HG03159 (cell line): ENCODE results near the gene BCAS2.

Experiments used
- ATAC-seq: cut with Tn5 transposase; IDR thresholded peaks from one replicate; pipeline ENCODE4 v1.9.1; 2021; ENCODE audit warnings: mild to moderate bottlenecking, moderate library complexity; ENCODE audit not compliant: unreplicated experiment

BCAS2 gene

GRCh38 chr1:114559356-114559755 lies 22.1 kb downstream of the BCAS2 start:
- peak; percentile 59 for ATAC-seq

- ATAC-seq, result no peak
Observed at GRCh38 chr1:114558544-114558943, 22.9 kb downstream of the BCAS2 start.

- ATAC-seq, result no peak
Observed at GRCh38 chr1:114554577-114554976, 26.8 kb downstream of the BCAS2 start.

GRCh38 chr1:114552106-114552639 lies 29.2 kb downstream of the BCAS2 start:
- ATAC-seq, result no peak

GRCh38 chr1:114551400-114551799 lies 30.0 kb downstream of the BCAS2 start:
- no peak for ATAC-seq

GRCh38 chr1:114550336-114550735 lies 31.1 kb downstream of the BCAS2 start:
- ATAC-seq, result no peak

GRCh38 chr1:114549137-114549536 lies 32.3 kb downstream of the BCAS2 start:
- no peak for ATAC-seq

- no peak for ATAC-seq
Observed at GRCh38 chr1:114547076-114547475, 34.3 kb downstream of the BCAS2 start.

GRCh38 chr1:114545796-114546195 lies 35.6 kb downstream of the BCAS2 start:
- ATAC-seq, result no peak

GRCh38 chr1:114545315-114545714 lies 36.1 kb downstream of the BCAS2 start:
- ATAC-seq, result no peak

- ATAC-seq, result no peak
Observed at GRCh38 chr1:114540821-114541220, 40.6 kb downstream of the BCAS2 start.

GRCh38 chr1:114540272-114540671 lies 41.1 kb downstream of the BCAS2 start:
- no peak for ATAC-seq

GRCh38 chr1:114536043-114536442 lies 45.4 kb downstream of the BCAS2 start:
- no peak for ATAC-seq

- no peak for ATAC-seq
Observed at GRCh38 chr1:114535401-114535800, 46.0 kb downstream of the BCAS2 start.

- no peak for ATAC-seq
Observed at GRCh38 chr1:114531094-114531493, 50.3 kb downstream of the BCAS2 start.

- ATAC-seq, result no peak
Observed at GRCh38 chr1:114530224-114530623, 51.2 kb downstream of the BCAS2 start.

GRCh38 chr1:114524944-114525343 lies 56.5 kb downstream of the BCAS2 start:
- ATAC-seq, result no peak

GRCh38 chr1:114522264-114522575 lies 59.2 kb downstream of the BCAS2 start:
- ATAC-seq, result no peak

- no peak for ATAC-seq
Observed at GRCh38 chr1:114521396-114522263, 59.8 kb downstream of the BCAS2 start.
